MM.1S (cell line): ENCODE data around the gene PDE4C.

Experiments
- DNase-seq: peaks from one replicate; pipeline ENCODE4 v3.0.0-alpha.2; 2015
- H2AFZ ChIP-seq: fragments of 300-600 bp; sonication (generic); 2 replicates; pipeline ENCODE4 v1.6.0; 2016; ENCODE audit warnings: antibody characterized with exemption, low read length
- H3F3A ChIP-seq: fragments of 300-600 bp; sonication (generic); 2 replicates; pipeline ENCODE4 v1.6.1; 2016; ENCODE audit warnings: mild to moderate bottlenecking, antibody characterized with exemption, low read length, moderate library complexity, mixed read lengths; ENCODE audit not compliant: insufficient read depth
- H3K27ac ChIP-seq: fragments of 300-600 bp; sonication (generic); 2 replicates; pipeline ENCODE4 v1.5.1; 2016; ENCODE audit warnings: mild to moderate bottlenecking, low read length
- H3K27me3 ChIP-seq: fragments of 300-600 bp; sonication (generic); replicated peaks from 2 replicates; pipeline ENCODE4 v1.6.0; 2016; ENCODE audit warnings: low read length; ENCODE audit not compliant: insufficient read depth
- H3K36me3 ChIP-seq: fragments of 300-600 bp; sonication (generic); replicated peaks from 2 replicates; pipeline ENCODE4 v1.6.1; 2016; ENCODE audit warnings: mild to moderate bottlenecking, low read length, mixed read lengths; ENCODE audit not compliant: insufficient read depth
- H3K4me1 ChIP-seq: fragments of 300-600 bp; sonication (generic); 2 replicates; pipeline ENCODE4 v1.6.1; 2016; ENCODE audit warnings: low read length, mixed read lengths
- H3K4me2 ChIP-seq: fragments of 300-600 bp; sonication (generic); 2 replicates; pipeline ENCODE4 v1.6.0; 2016; ENCODE audit warnings: low read depth, low read length
- H3K4me3 ChIP-seq: fragments of 300-600 bp; sonication (generic); 2 replicates; pipeline ENCODE4 v1.5.1; 2016; ENCODE audit warnings: low read length, mixed read lengths
- H3K79me2 ChIP-seq: fragments of 300-600 bp; sonication (generic); 2 replicates; pipeline ENCODE4 v1.6.1; 2016; ENCODE audit warnings: mixed run types, low read length, mixed read lengths
- H3K9ac ChIP-seq: fragments of 300-600 bp; sonication (generic); 2 replicates; pipeline ENCODE4 v1.6.1; 2016; ENCODE audit warnings: low read length, mixed read lengths
- H3K9me2 ChIP-seq: fragments of 300-600 bp; sonication (generic); replicated peaks from 2 replicates; pipeline ENCODE4 v1.6.1; 2016; ENCODE audit warnings: mild to moderate bottlenecking, low read length, mixed read lengths; ENCODE audit not compliant: insufficient read depth
- H3K9me3 ChIP-seq: fragments of 300-600 bp; sonication (generic); replicated peaks from 2 replicates; pipeline ENCODE4 v1.6.1; 2016; ENCODE audit warnings: mild to moderate bottlenecking, low read length, mixed read lengths; ENCODE audit not compliant: insufficient read depth
- H4K20me1 ChIP-seq: fragments of 300-600 bp; sonication (generic); 2 replicates; pipeline ENCODE4 v1.6.1; 2016; ENCODE audit warnings: mild to moderate bottlenecking, low read length, moderate library complexity, mixed read lengths; ENCODE audit not compliant: insufficient read depth
- EZH2 ChIP-seq: fragments of 300-600 bp; sonication (generic); optimal IDR thresholded peaks from 2 replicates; pipeline ENCODE3; 2017; ENCODE audit warnings: low read depth, mild to moderate bottlenecking, antibody characterized with exemption, low read length, mixed read lengths
- EZH2phosphoT487 ChIP-seq: fragments of 300-600 bp; sonication (generic); IDR thresholded peaks from 2 replicates; pipeline ENCODE4 v1.6.1; 2018; ENCODE audit warnings: antibody characterized with exemption, low read length
- TF ChIP-seq, protein P1 (sequence below): fragments of 300-600 bp; sonication (generic); IDR thresholded peaks from 2 replicates; pipeline ENCODE4 v1.5.1; 2016; ENCODE audit warnings: antibody characterized with exemption, low read length, mixed read lengths

The PDE4C gene

DNA sequence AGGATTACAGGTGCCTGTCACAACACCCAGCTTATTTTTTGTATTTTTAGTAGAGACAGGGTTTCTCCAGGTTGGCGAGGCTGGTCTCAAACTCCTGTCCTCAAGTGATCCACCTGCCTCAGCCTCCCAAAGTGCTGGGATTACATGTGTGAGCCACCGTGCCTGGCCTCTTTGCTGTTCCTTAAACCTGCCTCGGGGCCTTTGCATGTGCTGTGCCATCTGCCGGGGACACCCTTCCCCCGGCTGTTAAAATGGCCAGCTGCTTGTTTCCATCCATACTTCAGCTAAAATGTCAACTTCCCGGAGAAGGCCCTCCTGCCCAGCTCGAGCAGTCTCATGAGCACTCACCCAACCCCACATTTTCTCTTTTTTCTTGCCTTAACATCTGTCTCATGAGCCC lies 19.1 kb upstream of the PDE4C start:
- Histone ChIP-seq H2AFZ (no peak overlapping the region), H3K79me2 (no peaks in the 10 kb centered on the region), H3F3A (no peaks in the 10 kb centered on the region), H3K9me2 (no peaks in the 10 kb centered on the region), H4K20me1 (no peaks in the 10 kb centered on the region), H3K9ac (no peak overlapping the region), H3K4me1 (no peaks in the 10 kb centered on the region), H3K9me3 (no peaks in the 10 kb centered on the region), H3K27ac (no peak overlapping the region), H3K4me3 (no peak overlapping the region), H3K27me3 (peaks cover 82% of the 10 kb centered on the region), H3K4me2 (no peak overlapping the region), H3K36me3 (no peaks in the 10 kb centered on the region)
- DNase-seq, result no peak
- TF ChIP-seq EZH2 (no peak), EZH2phosphoT487 (no peak)
- TF ChIP-seq, protein P1, sequence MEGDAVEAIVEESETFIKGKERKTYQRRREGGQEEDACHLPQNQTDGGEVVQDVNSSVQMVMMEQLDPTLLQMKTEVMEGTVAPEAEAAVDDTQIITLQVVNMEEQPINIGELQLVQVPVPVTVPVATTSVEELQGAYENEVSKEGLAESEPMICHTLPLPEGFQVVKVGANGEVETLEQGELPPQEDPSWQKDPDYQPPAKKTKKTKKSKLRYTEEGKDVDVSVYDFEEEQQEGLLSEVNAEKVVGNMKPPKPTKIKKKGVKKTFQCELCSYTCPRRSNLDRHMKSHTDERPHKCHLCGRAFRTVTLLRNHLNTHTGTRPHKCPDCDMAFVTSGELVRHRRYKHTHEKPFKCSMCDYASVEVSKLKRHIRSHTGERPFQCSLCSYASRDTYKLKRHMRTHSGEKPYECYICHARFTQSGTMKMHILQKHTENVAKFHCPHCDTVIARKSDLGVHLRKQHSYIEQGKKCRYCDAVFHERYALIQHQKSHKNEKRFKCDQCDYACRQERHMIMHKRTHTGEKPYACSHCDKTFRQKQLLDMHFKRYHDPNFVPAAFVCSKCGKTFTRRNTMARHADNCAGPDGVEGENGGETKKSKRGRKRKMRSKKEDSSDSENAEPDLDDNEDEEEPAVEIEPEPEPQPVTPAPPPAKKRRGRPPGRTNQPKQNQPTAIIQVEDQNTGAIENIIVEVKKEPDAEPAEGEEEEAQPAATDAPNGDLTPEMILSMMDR, result no peak

DNA sequence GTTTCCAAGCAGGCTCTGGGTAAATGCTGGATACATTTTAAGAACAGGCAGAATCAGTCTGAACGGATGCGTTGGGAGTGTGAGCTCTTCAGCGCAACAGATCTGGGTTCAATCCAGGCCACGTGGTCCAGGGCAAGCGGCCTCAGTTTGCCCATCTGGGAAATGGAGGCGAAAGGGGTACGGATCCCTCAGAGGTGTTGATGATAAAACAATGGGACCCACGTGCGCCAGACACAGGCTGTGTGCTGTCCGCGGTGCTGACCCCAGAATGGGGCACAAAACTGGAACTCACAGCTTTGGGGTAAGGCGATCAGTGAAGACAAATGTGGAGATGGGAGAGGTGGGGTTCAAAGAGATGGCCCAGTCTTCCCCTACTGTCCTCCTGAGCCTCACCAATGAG lies 13.1 kb upstream of the PDE4C start:
- no peak for TF ChIP-seq EZH2
- TF ChIP-seq, protein P1, result no peak
- no peak for TF ChIP-seq EZH2phosphoT487
- Histone ChIP-seq H3K27ac (no peak overlapping the region), H3K9me2 (no peaks in the 10 kb centered on the region), H2AFZ (no peak overlapping the region), H3K9me3 (no peaks in the 10 kb centered on the region), H3K27me3 (peaks cover 73% of the 10 kb centered on the region), H3K79me2 (no peaks in the 10 kb centered on the region), H3K9ac (no peak overlapping the region), H4K20me1 (no peaks in the 10 kb centered on the region), H3K36me3 (no peaks in the 10 kb centered on the region), H3K4me1 (no peaks in the 10 kb centered on the region), H3K4me2 (no peak overlapping the region), H3F3A (no peaks in the 10 kb centered on the region), H3K4me3 (no peak overlapping the region)
- no peak for DNase-seq

DNA sequence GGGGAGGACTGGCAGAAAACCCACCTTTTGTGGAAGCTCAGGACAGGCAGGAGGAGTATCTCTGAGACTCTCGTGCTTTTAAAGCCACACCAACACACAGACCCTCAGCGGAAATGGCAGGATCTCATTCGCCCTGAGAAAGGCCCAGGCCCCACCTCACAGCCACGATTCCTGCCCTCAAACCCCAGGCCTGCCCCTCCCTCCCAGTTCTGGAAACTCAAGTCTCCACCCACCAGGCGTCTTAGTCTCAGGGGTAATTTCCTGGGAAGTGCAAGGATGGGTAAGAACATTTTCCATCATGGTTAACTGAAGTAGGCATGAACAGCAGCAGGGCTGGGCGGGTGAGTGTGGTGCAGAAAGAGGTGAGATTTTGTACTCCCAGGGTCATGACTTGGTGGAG lies 8.0 kb upstream of the PDE4C start:
- no peaks in the 10 kb centered on the region for H3K9me3 ChIP-seq
- peaks cover 50% of the 10 kb centered on the region for H3K27me3 ChIP-seq
- H3F3A ChIP-seq, result no peaks in the 10 kb centered on the region
- DNase-seq, result no peak
- no peak overlapping the region for H3K4me3 ChIP-seq
- H3K4me2 ChIP-seq, result no peak overlapping the region
- no peaks in the 10 kb centered on the region for H3K9me2 ChIP-seq
- H4K20me1 ChIP-seq, result no peaks in the 10 kb centered on the region
- no peak overlapping the region for H3K27ac ChIP-seq
- H3K9ac ChIP-seq, result no peak overlapping the region
- no peaks in the 10 kb centered on the region for H3K4me1 ChIP-seq
- H3K36me3 ChIP-seq, result no peaks in the 10 kb centered on the region
- no peak overlapping the region for H2AFZ ChIP-seq
- no peaks in the 10 kb centered on the region for H3K79me2 ChIP-seq
- TF ChIP-seq, protein P1, result no peak
- TF ChIP-seq EZH2phosphoT487 (no peak), EZH2 (no peak)
